ENCODE results near the gene ZNF729. TPM values are rescaled to one million over a fixed set of nuclear protein-coding genes. Genes with fewer than 3 reads are reported as not detected.

ZNF729 gene
- total RNA-seq, 4 donors from 2014 or later = not detected

GRCh38 chr19:22331521-22331920 is 45.3 kb downstream of the ZNF729 start:
- intact Hi-C loops (cut with DNase I; ENCODE audit: low total_unique reads) = no loop called here
- in situ Hi-C loops (cut with MboI; ENCODE audit: low sequenced_read_pairs in 4 of 4) = no loop called here
- Histone ChIP-seq H3K27me3 (no peaks in the 10 kb centered on the region), H3K9me3 (no peaks in the 10 kb centered on the region), H3K4me3 (no peak overlapping the region), H3K4me1 (no peaks in the 10 kb centered on the region), H3K27ac (no peak overlapping the region), H3K36me3 (no peaks in the 10 kb centered on the region)
- TF ChIP-seq, protein P1, sequence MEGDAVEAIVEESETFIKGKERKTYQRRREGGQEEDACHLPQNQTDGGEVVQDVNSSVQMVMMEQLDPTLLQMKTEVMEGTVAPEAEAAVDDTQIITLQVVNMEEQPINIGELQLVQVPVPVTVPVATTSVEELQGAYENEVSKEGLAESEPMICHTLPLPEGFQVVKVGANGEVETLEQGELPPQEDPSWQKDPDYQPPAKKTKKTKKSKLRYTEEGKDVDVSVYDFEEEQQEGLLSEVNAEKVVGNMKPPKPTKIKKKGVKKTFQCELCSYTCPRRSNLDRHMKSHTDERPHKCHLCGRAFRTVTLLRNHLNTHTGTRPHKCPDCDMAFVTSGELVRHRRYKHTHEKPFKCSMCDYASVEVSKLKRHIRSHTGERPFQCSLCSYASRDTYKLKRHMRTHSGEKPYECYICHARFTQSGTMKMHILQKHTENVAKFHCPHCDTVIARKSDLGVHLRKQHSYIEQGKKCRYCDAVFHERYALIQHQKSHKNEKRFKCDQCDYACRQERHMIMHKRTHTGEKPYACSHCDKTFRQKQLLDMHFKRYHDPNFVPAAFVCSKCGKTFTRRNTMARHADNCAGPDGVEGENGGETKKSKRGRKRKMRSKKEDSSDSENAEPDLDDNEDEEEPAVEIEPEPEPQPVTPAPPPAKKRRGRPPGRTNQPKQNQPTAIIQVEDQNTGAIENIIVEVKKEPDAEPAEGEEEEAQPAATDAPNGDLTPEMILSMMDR (IDR thresholded peaks at IDR 0.05 in 4 of 5, conservative IDR thresholded peaks at IDR 0.05 in 1 of 5) = no peak
- TF ChIP-seq POLR2A (IDR thresholded peaks at IDR 0.05) = no peak
- DNase-seq = no peak
- no peak for ATAC-seq

- Histone ChIP-seq H3K4me3 (no peak overlapping the region), H3K4me1 (no peaks in the 10 kb centered on the region), H3K27ac (no peak overlapping the region), H3K36me3 (no peaks in the 10 kb centered on the region), H3K27me3 (no peaks in the 10 kb centered on the region), H3K9me3 (no peaks in the 10 kb centered on the region)
- DNase-seq = no peak
- no peak for ATAC-seq
- intact Hi-C loops (cut with DNase I; ENCODE audit: low total_unique reads) = no loop called here
- TF ChIP-seq, protein P1 (IDR thresholded peaks at IDR 0.05 in 4 of 5, conservative IDR thresholded peaks at IDR 0.05 in 1 of 5) = no peak
- TF ChIP-seq POLR2A (IDR thresholded peaks at IDR 0.05) = no peak
- in situ Hi-C loops (cut with MboI; ENCODE audit: low sequenced_read_pairs in 4 of 4) = no loop called here
Measured at GRCh38 chr19:22332924-22333323, 46.7 kb downstream of the ZNF729 start.

DNA sequence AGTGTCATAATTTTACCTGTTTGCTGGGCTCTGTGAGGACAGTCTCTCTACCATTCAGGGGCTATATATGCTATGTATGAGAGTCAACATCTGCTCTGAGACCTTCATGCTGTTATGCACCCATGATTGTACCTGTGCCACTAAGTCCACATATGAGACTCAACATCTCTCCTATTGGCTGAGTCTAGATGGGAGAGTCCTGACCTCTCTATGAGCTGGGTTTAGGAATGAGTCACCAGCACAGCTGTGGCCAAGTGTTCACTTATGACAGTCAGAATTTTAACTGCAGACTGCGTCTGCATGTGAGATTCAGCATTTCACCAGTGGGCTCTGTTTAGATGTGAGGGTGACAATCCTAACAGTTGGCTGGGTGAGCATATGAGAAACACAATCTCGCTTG is 49.5 kb downstream of the ZNF729 start:
- H3K4me3 ChIP-seq = no peak overlapping the region
- no peaks in the 10 kb centered on the region for H3K27me3 ChIP-seq
- DNase-seq = no peak
- no peaks in the 10 kb centered on the region for H3K4me1 ChIP-seq
- TF ChIP-seq POLR2A (IDR thresholded peaks at IDR 0.05) = no peak
- TF ChIP-seq, protein P1 (IDR thresholded peaks at IDR 0.05 in 4 of 5, conservative IDR thresholded peaks at IDR 0.05 in 1 of 5) = no peak
- H3K9me3 ChIP-seq = no peaks in the 10 kb centered on the region
- no peak overlapping the region for H3K27ac ChIP-seq
- intact Hi-C loops (cut with DNase I; ENCODE audit: low total_unique reads) (no loop called here), in situ Hi-C loops (cut with MboI; ENCODE audit: low sequenced_read_pairs in 4 of 4) (no loop called here)
- no peak for ATAC-seq
- no peaks in the 10 kb centered on the region for H3K36me3 ChIP-seq

- Histone ChIP-seq H3K4me3 (no peak overlapping the region), H3K9me3 (no peaks in the 10 kb centered on the region), H3K4me1 (no peaks in the 10 kb centered on the region), H3K36me3 (no peaks in the 10 kb centered on the region), H3K27ac (no peak overlapping the region), H3K27me3 (no peaks in the 10 kb centered on the region)
- TF ChIP-seq POLR2A (IDR thresholded peaks at IDR 0.05) = no peak
- TF ChIP-seq, protein P1 (IDR thresholded peaks at IDR 0.05 in 4 of 5, conservative IDR thresholded peaks at IDR 0.05 in 1 of 5) = no peak
- in situ Hi-C loops (cut with MboI; ENCODE audit: low sequenced_read_pairs in 4 of 4) = no loop called here
- intact Hi-C loops (cut with DNase I; ENCODE audit: low total_unique reads) = no loop called here
- no peak for ATAC-seq
- DNase-seq = no peak
Measured at GRCh38 chr19:22354665-22355064, 68.4 kb downstream of the ZNF729 start.

Other genes starting within 250 kb of the ZNF729 start
- 1 to 10 TPM in 2 of 4 donors, under 1 TPM in 1, not detected in 1; 0.20 to 5.1 (median 1.0) TPM for gene ZNF257, start 234.0 kb upstream of the ZNF729 start, total RNA-seq
- gene ZNF676, start 89.5 kb upstream of the ZNF729 start, total RNA-seq = under 1 TPM; 0.15 to 0.94 (median 0.66) TPM
- not detected for gene ZNF98, start 135.9 kb downstream of the ZNF729 start, total RNA-seq